Bronchial epithelial cell (primary cell): ENCODE results near the gene NDE1. TPM values are rescaled to one million over a fixed set of nuclear protein-coding genes. Genes with fewer than 3 reads are reported as not detected.
"Not testable (repeated sequence)": the region's sequence is repeated elsewhere in the genome, so short reads cannot be mapped to it uniquely, and the experiment has no call there.

Source experiments
- DNase-seq: peaks from one replicate; pipeline ENCODE4 v3.0.0-alpha.2; 2010; ENCODE audit warnings: low read depth
- FAIRE-seq: peaks from 2 replicates; lab custom pipeline; 2011; peaks lifted over from hg19 to GRCh38; lab: Jason Lieb, UNC
- H3K27me3 ChIP-seq: 2 replicates; pipeline ENCODE4 v1.5.1; 2011; ENCODE audit warnings: low read length; ENCODE audit not compliant: control insufficient read depth, insufficient read depth
- H3K36me3 ChIP-seq: 2 replicates; pipeline ENCODE4 v1.5.1; 2011; ENCODE audit warnings: low read length; ENCODE audit not compliant: control insufficient read depth, insufficient read depth
- H3K4me3 ChIP-seq: 2 replicates; pipeline ENCODE4 v1.5.1; 2011; ENCODE audit warnings: mild to moderate bottlenecking, low read depth, low read length, control low read depth
- CTCF ChIP-seq: IDR thresholded peaks from 2 replicates; pipeline ENCODE4 v1.5.1; 2011; ENCODE audit warnings: mild to moderate bottlenecking, moderate library complexity, low read length, control low read depth, inconsistent platforms; ENCODE audit not compliant: insufficient read depth, severe bottlenecking
- total RNA-seq: library from RNA; depleted of rRNA; stranded (reverse); fragments of >200 nt; gene quantifications from 2 replicates; pipeline ENCODE4 v1.2.1, GENCODE V29; 2014

NDE1 gene
- total RNA-seq, 1 donor from 2014 or later: 74.2 TPM

- peaks cover 18% of the 10 kb centered on the region for H3K36me3 ChIP-seq
- no peak for TF ChIP-seq CTCF
- no peak for FAIRE-seq
- H3K4me3 ChIP-seq: no peak overlapping the region
- DNase-seq: no peak
- H3K27me3 ChIP-seq: no peaks in the 10 kb centered on the region
Observed at GRCh38 chr16:15725641-15726240, 75.7 kb downstream of the NDE1 start.

GRCh38 chr16:15726715-15727114 lies 76.7 kb downstream of the NDE1 start:
- peaks cover 16% of the 10 kb centered on the region for H3K36me3 ChIP-seq
- FAIRE-seq (no peak), DNase-seq (no peak)
- H3K27me3 ChIP-seq: no peaks in the 10 kb centered on the region
- TF ChIP-seq CTCF: no peak
- no peak overlapping the region for H3K4me3 ChIP-seq

- not testable (repeated sequence) for H3K4me3 ChIP-seq, DNase-seq, H3K27me3 ChIP-seq, FAIRE-seq
- H3K36me3 ChIP-seq: peaks cover 11% of the 10 kb centered on the region
Observed at GRCh38 chr16:15727697-15728096, 77.7 kb downstream of the NDE1 start.

GRCh38 chr16:15729152-15729551 lies 79.1 kb downstream of the NDE1 start:
- H3K27me3 ChIP-seq: no peaks in the 10 kb centered on the region
- no peak overlapping the region for H3K4me3 ChIP-seq
- FAIRE-seq (no peak), DNase-seq (no peak)
- peaks cover 9% of the 10 kb centered on the region for H3K36me3 ChIP-seq
- no peak for TF ChIP-seq CTCF

GRCh38 chr16:15732416-15732815 lies 82.4 kb downstream of the NDE1 start:
- no peak for FAIRE-seq
- DNase-seq: peak; percentile 18
- Histone ChIP-seq H3K4me3 (no peak overlapping the region), H3K36me3 (peaks cover 6% of the 10 kb centered on the region), H3K27me3 (no peaks in the 10 kb centered on the region)
- no peak for TF ChIP-seq CTCF

- Histone ChIP-seq H3K27me3 (no peaks in the 10 kb centered on the region), H3K4me3 (no peak overlapping the region), H3K36me3 (peaks cover 6% of the 10 kb centered on the region)
- no peak for TF ChIP-seq CTCF
- FAIRE-seq (peak; percentile 84), DNase-seq (no peak)
Observed at GRCh38 chr16:15735610-15736009, 85.6 kb downstream of the NDE1 start.
